A549 (cell line): ENCODE results near the gene OXNAD1. TPM values are rescaled to one million over a fixed set of nuclear protein-coding genes. Genes with fewer than 3 reads are reported as not detected.

Experiments
- ATAC-seq, 2 experiments: fragments of 200-7000 bp in 1 of 2; fragments of >200 bp in 1 of 2; cut with Nextera tagmentation in 1 of 2; cut with Tn5 transposase in 1 of 2; 3 replicates each; pipeline versions ENCODE4 v1.8.0 to v1.9.1; 2018 to 2020; ENCODE audit warnings: mild to moderate bottlenecking in 1 of 2, moderate library complexity in 1 of 2
- CTCF ChIA-PET: fragments of 300-600 bp; sonication (Branson Sonifier 250); formaldehyde crosslinking; extraction: SDS; loops from one replicate; lab custom pipeline; 2021; ENCODE audit warnings: antibody characterized with exemption, inconsistent platforms; lab: Yijun Ruan, JAX
- POLR2A ChIA-PET: fragments of 350-600 bp; formaldehyde crosslinking; extraction: SDS; loops from one replicate; lab custom pipeline; 2021; ENCODE audit warnings: antibody characterized with exemption, inconsistent platforms; lab: Yijun Ruan, JAX
- DNase-seq, 2 experiments: peaks; one replicate each; pipeline versions ENCODE4 v3.0.0 to v3.0.0-alpha.2; 2011 to 2016; ENCODE audit warnings: low read depth in 1 of 2, low spot score in 1 of 2
- FAIRE-seq: peaks from 2 replicates; lab custom pipeline; 2011; peaks lifted over from hg19 to GRCh38; lab: Jason Lieb, UNC
- H3K27ac ChIP-seq, 2 experiments: fragments of >200 bp; sonication (Bioruptor Twin); formaldehyde crosslinking; 3 replicates each; pipeline ENCODE4 v1.5.1; 2016 to 2017
- H3K4me1 ChIP-seq: fragments of >200 bp; sonication (Bioruptor Twin); formaldehyde crosslinking; 3 replicates; pipeline ENCODE4 v1.6.1; 2016
- H3K4me2 ChIP-seq: fragments of >200 bp; sonication (Bioruptor Twin); formaldehyde crosslinking; 3 replicates; pipeline ENCODE4 v1.6.1; 2016
- H3K4me3 ChIP-seq: fragments of >200 bp; sonication (Bioruptor Twin); formaldehyde crosslinking; 3 replicates; pipeline ENCODE4 v1.5.1; 2016
- H3K9me3 ChIP-seq: fragments of >200 bp; sonication (Bioruptor Twin); formaldehyde crosslinking; 3 replicates; pipeline ENCODE4 v1.6.1; 2016
- ATOH8 ChIP-seq: fragments of 250-450 bp; sonication (Bioruptor Pico); IDR thresholded peaks from 2 replicates; pipeline ENCODE4 v1.5.0; 2020; ENCODE audit warnings: low read depth, mild to moderate bottlenecking, moderate library complexity
- CEBPB ChIP-seq, 2 experiments: fragments of >200 bp in 1 of 2; sonication (Bioruptor Twin) in 1 of 2; formaldehyde crosslinking in 1 of 2; IDR thresholded peaks; 2 replicates each; pipeline ENCODE4 v1.6.1; 2012 to 2016
- CHD2 ChIP-seq: fragments of 150-350 bp; IDR thresholded peaks from 2 replicates; pipeline ENCODE4 v1.6.1; 2014; ENCODE audit warnings: low read length; ENCODE audit not compliant: partially characterized antibody
- EHF ChIP-seq: fragments of 250-450 bp; sonication (Bioruptor Pico); IDR thresholded peaks from 2 replicates; pipeline ENCODE4 v1.5.0; 2020; ENCODE audit warnings: mild to moderate bottlenecking
- EHMT2 ChIP-seq: fragments of 200-600 bp; sonication (generic); IDR thresholded peaks from 2 replicates; pipeline ENCODE4 v1.6.1; 2016; ENCODE audit warnings: antibody characterized with exemption, low read depth, mild to moderate bottlenecking, moderate library complexity
- EP300 ChIP-seq, 2 experiments: fragments of >200 bp; sonication (Bioruptor Twin); formaldehyde crosslinking; IDR thresholded peaks; 2 replicates in 1 of 2; 3 replicates in 1 of 2; pipeline ENCODE4 v1.6.1; 2016 to 2017
- ESRRA ChIP-seq: fragments of 150-350 bp; IDR thresholded peaks from 2 replicates; pipeline ENCODE4 v1.6.1; 2014; ENCODE audit warnings: mild to moderate bottlenecking, low read length, borderline replicate concordance
- FOSB ChIP-seq: fragments of 250-450 bp; sonication (Bioruptor Pico); IDR thresholded peaks from 2 replicates; pipeline ENCODE4 v1.5.0; 2020; ENCODE audit warnings: mild to moderate bottlenecking, moderate library complexity
- FOSL2 ChIP-seq, 2 experiments: fragments of 450-650 bp in 1 of 2; fragments of >200 bp in 1 of 2; sonication (Bioruptor Twin) in 1 of 2; formaldehyde crosslinking; IDR thresholded peaks; 2 replicates each; pipeline versions ENCODE4 v1.5.0 to v1.6.1; 2016 to 2020; ENCODE audit warnings: mild to moderate bottlenecking in 1 of 2, moderate library complexity in 1 of 2
- FOXS1 ChIP-seq: fragments of 250-450 bp; sonication (Bioruptor Pico); IDR thresholded peaks from 2 replicates; pipeline ENCODE4 v1.5.0; 2020; ENCODE audit warnings: mild to moderate bottlenecking, moderate library complexity
- GATA3 ChIP-seq: IDR thresholded peaks from 2 replicates; pipeline ENCODE4 v1.6.1; 2012; ENCODE audit warnings: borderline replicate concordance
- HES2 ChIP-seq: fragments of >200 bp; sonication (Bioruptor Twin); formaldehyde crosslinking; IDR thresholded peaks from 2 replicates; pipeline ENCODE4 v1.6.1; 2016
- HEYL ChIP-seq: fragments of 250-450 bp; sonication (Bioruptor Pico); IDR thresholded peaks from 2 replicates; pipeline ENCODE4 v1.8.0; 2021; ENCODE audit warnings: mild to moderate bottlenecking, moderate library complexity
- HMGXB4 ChIP-seq: fragments of 250-450 bp; sonication (Bioruptor Pico); IDR thresholded peaks from 2 replicates; pipeline ENCODE4 v1.5.0; 2021; ENCODE audit warnings: mild to moderate bottlenecking, moderate library complexity, borderline replicate concordance
- HOXA7 ChIP-seq: fragments of 250-450 bp; sonication (Bioruptor Pico); IDR thresholded peaks from 2 replicates; pipeline ENCODE4 v1.5.0; 2020; ENCODE audit warnings: mild to moderate bottlenecking, moderate library complexity
- KDM1A ChIP-seq: fragments of 200-600 bp; sonication (generic); IDR thresholded peaks from 2 replicates; pipeline ENCODE4 v1.6.1; 2016; ENCODE audit warnings: low read depth, mild to moderate bottlenecking
- KDM5A ChIP-seq: fragments of 200-600 bp; sonication (generic); IDR thresholded peaks from 2 replicates; pipeline ENCODE4 v1.6.1; 2016; ENCODE audit warnings: antibody characterized with exemption, mild to moderate bottlenecking
- NPAS2 ChIP-seq: fragments of 250-450 bp; sonication (Bioruptor Pico); IDR thresholded peaks from 2 replicates; pipeline ENCODE4 v1.8.0; 2022; ENCODE audit warnings: mild to moderate bottlenecking, moderate library complexity, borderline replicate concordance
- RARB ChIP-seq: fragments of 250-450 bp; sonication (Bioruptor Pico); IDR thresholded peaks from 2 replicates; pipeline ENCODE4 v1.8.0; 2021; ENCODE audit warnings: mild to moderate bottlenecking, moderate library complexity
- RCOR1 ChIP-seq: fragments of 150-350 bp; IDR thresholded peaks from 2 replicates; pipeline ENCODE4 v1.6.1; 2014; ENCODE audit warnings: antibody characterized with exemption, low read length, low read depth
- REST ChIP-seq: fragments of 200-600 bp; sonication (generic); IDR thresholded peaks from 2 replicates; pipeline ENCODE4 v1.6.1; 2016; ENCODE audit warnings: antibody characterized with exemption, mild to moderate bottlenecking, moderate library complexity
- SREBF2 ChIP-seq: fragments of 450-650 bp; IDR thresholded peaks from 2 replicates; pipeline ENCODE4 v1.6.1; 2014; ENCODE audit warnings: mild to moderate bottlenecking, moderate library complexity
- TFCP2L1 ChIP-seq: fragments of 250-450 bp; sonication (Bioruptor Pico); IDR thresholded peaks from 2 replicates; pipeline ENCODE4 v1.5.0; 2021; ENCODE audit warnings: mild to moderate bottlenecking
- TP53 ChIP-seq: fragments of 250-450 bp; sonication (Bioruptor Pico); IDR thresholded peaks from 2 replicates; pipeline ENCODE4 v1.5.0; 2021; ENCODE audit warnings: mild to moderate bottlenecking, moderate library complexity
- USF2 ChIP-seq: fragments of 450-650 bp; IDR thresholded peaks from 2 replicates; pipeline ENCODE4 v1.6.1; 2014; ENCODE audit warnings: antibody characterized with exemption
- ZFP36 ChIP-seq: fragments of 450-650 bp; IDR thresholded peaks from 2 replicates; pipeline ENCODE4 v1.6.1; 2014; ENCODE audit warnings: borderline replicate concordance; ENCODE audit not compliant: partially characterized antibody
- WGBS: methylation state at CpG from one replicate; pipeline ENCODE4 v1.1.6; 2017; ENCODE audit errors: missing lambda C conversion rate; 5-methylcytosine and 5-hydroxymethylcytosine counted together
- polyA plus RNA-seq, 4 experiments: library from polyadenylated mRNA; depleted of rRNA in 3 of 4; stranded (reverse); fragments of >200 nt; fragmentation: RNase III in 1 of 4; extraction: RNeasy Plus Mini Kit Qiagen cat#74134 plus additional on column Dnase treatment in 1 of 4; gene quantifications; 2 replicates in 3 of 4; 3 replicates in 1 of 4; pipeline ENCODE4 v1.2.3, GENCODE V29; 2011 to 2017

OXNAD1 gene
- polyA plus RNA-seq, 2 of the 4 experiments (the other 2 are of a cell fraction) = 8.8 to 25.9 TPM

GRCh38 chr3:16315623-16316022 lies 50.6 kb downstream of the OXNAD1 start:
- H3K4me2 ChIP-seq = no peak overlapping the region
- DNase-seq (no peak), ATAC-seq (no peak), FAIRE-seq (no peak)
- CTCF ChIA-PET = interaction anchor here (2.5 kb wide), 1 partner anchor 25 kb away, joined by 10 read pairs; no protein-coding TSS in a partner anchor
- no peak overlapping the region for H3K27ac ChIP-seq
- no peak overlapping the region for H3K4me3 ChIP-seq
- POLR2A ChIA-PET = no interaction called here
- H3K9me3 ChIP-seq = no peaks in the 10 kb centered on the region
- TF ChIP-seq EHF (CRISPR knock-in tag) (no peak), GATA3 (no peak), TP53 (CRISPR knock-in tag) (no peak), TFCP2L1 (no peak), FOSB (CRISPR knock-in tag) (no peak), HOXA7 (CRISPR knock-in tag) (no peak), CHD2 (no peak), EP300 (IDR thresholded peaks at IDR 0.05) (no peak), FOSL2 (IDR thresholded peaks at IDR 0.05) (no peak), FOSL2 (CRISPR knock-in tag; IDR thresholded peaks at IDR 0.05) (no peak)
- no peaks in the 10 kb centered on the region for H3K4me1 ChIP-seq
- 85% methylated on average over 7 of the region's 7 CpGs for WGBS

- FAIRE-seq (no peak), DNase-seq (no peak), ATAC-seq (no peak)
- H3K9me3 ChIP-seq = no peaks in the 10 kb centered on the region
- no peak overlapping the region for H3K27ac ChIP-seq
- H3K4me1 ChIP-seq = no peaks in the 10 kb centered on the region
- CTCF ChIA-PET = interaction anchor here (0.6 to 1.2 kb wide), 2 partner anchors 8 to 106 kb away, joined by 3 read pairs; no protein-coding TSS in a partner anchor
- no peak overlapping the region for H3K4me3 ChIP-seq
- POLR2A ChIA-PET = no interaction called here
- TF ChIP-seq TFCP2L1 (no peak), ATOH8 (CRISPR knock-in tag) (no peak), REST (no peak), ESRRA (no peak)
- WGBS = 90% methylated on average over 2 of the region's 3 CpGs
- no peak overlapping the region for H3K4me2 ChIP-seq
These were observed 51.4 kb downstream of the OXNAD1 start for GRCh38 chr3:16316396-16316795.

- ATAC-seq (peak in 1 of 2 experiments; percentile 29; a peak in 2 of 6 replicates), DNase-seq (no peak), FAIRE-seq (no peak)
- CTCF ChIA-PET = interaction anchor here (0.6 to 1.2 kb wide), 2 partner anchors 9 to 106 kb away, joined by 3 read pairs; no protein-coding TSS in a partner anchor
- no peaks in the 10 kb centered on the region for H3K9me3 ChIP-seq
- H3K4me3 ChIP-seq = no peak overlapping the region
- H3K27ac ChIP-seq = no peak overlapping the region
- no peaks in the 10 kb centered on the region for H3K4me1 ChIP-seq
- 95% methylated on average over 5 of the region's 5 CpGs for WGBS
- POLR2A ChIA-PET = no interaction called here
- no peak overlapping the region for H3K4me2 ChIP-seq
- TF ChIP-seq NPAS2 (no peak), CHD2 (no peak), CEBPB (IDR thresholded peaks at IDR 0.05) (no peak), ZFP36 (no peak), KDM5A (no peak), HEYL (CRISPR knock-in tag) (no peak), HMGXB4 (no peak), FOXS1 (CRISPR knock-in tag) (no peak), RCOR1 (no peak), EHMT2 (no peak), SREBF2 (no peak), HES2 (no peak), RARB (CRISPR knock-in tag) (no peak), TP53 (CRISPR knock-in tag) (no peak), KDM1A (no peak), USF2 (no peak)
These were observed 52.0 kb downstream of the OXNAD1 start for GRCh38 chr3:16316847-16317560.
